ENCODE data around the gene SLC2A8. TPM values are rescaled to one million over a fixed set of nuclear protein-coding genes. Genes with fewer than 3 reads are reported as not detected.

Gene SLC2A8
- total RNA-seq, 1 experiment from 2014 or later = 37.4 TPM

DNA sequence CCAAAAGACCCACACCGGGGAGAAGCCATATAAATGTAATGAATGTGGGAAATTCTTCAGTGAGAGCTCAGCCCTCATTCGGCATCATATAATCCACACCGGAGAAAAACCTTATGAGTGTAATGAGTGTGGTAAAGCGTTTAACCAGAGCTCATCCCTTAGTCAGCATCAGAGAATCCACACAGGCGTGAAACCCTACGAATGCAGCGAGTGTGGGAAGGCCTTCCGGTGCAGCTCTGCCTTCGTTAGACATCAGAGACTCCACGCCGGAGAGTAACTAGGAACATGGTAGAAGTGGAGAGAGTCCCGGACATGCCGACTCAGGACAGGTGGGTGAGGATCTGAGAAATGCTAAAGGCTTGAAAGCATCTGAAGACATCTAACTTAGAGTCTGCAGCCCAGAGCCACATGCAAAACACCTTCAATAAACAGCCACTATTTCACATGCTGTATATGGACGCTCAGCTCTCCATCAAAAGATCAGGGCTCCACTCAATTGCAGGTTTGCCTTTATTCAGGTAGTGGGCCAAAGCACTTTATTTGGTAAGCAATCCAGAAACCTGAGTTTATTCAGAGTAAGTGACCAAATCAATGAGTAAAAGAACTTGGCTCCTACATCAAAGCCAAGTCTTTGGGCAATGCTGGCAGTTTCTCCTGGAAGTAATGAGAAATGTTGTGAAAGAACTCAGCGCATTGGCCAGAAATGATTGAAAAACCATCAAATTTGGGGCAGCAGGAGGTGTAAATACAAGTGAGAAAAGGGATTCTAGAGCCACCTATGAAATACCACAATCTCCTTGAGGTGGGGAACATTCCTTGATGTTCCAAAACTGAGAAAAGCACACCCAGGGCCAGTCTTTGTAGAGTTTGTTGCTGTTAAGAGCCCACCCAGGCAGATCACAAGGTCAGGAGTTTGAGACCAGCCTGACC lies 48.2 kb downstream of the SLC2A8 start (continued):
- TF ChIP-seq USF2 (CRISPR knock-in tag; IDR thresholded peaks at IDR 0.05) = no peak
- no peak for TF ChIP-seq ZNF423 (CRISPR knock-in tag; IDR thresholded peaks at IDR 0.05)
- no peak for TF ChIP-seq AFF4 (CRISPR knock-in tag; IDR thresholded peaks at IDR 0.05; ENCODE audit: borderline replicate concordance)
- no peak for TF ChIP-seq ZNF263 (CRISPR knock-in tag; IDR thresholded peaks at IDR 0.05; ENCODE audit: low read depth)
- 0 out of 2 replicates have a peak, but pooled peaks have one; percentile 30 for TF ChIP-seq HMGXB4 (CRISPR knock-in tag; IDR thresholded peaks at IDR 0.05)
- no peak for TF ChIP-seq NR1H2 (CRISPR knock-in tag; IDR thresholded peaks at IDR 0.05)
- no peak for TF ChIP-seq FOXJ3 (CRISPR knock-in tag; IDR thresholded peaks at IDR 0.05; ENCODE audit: borderline replicate concordance)
- 0 out of 2 replicates have a peak, but pooled peaks have one; percentile 70 for TF ChIP-seq MLX (CRISPR knock-in tag; IDR thresholded peaks at IDR 0.05)
- TF ChIP-seq, protein P1, sequence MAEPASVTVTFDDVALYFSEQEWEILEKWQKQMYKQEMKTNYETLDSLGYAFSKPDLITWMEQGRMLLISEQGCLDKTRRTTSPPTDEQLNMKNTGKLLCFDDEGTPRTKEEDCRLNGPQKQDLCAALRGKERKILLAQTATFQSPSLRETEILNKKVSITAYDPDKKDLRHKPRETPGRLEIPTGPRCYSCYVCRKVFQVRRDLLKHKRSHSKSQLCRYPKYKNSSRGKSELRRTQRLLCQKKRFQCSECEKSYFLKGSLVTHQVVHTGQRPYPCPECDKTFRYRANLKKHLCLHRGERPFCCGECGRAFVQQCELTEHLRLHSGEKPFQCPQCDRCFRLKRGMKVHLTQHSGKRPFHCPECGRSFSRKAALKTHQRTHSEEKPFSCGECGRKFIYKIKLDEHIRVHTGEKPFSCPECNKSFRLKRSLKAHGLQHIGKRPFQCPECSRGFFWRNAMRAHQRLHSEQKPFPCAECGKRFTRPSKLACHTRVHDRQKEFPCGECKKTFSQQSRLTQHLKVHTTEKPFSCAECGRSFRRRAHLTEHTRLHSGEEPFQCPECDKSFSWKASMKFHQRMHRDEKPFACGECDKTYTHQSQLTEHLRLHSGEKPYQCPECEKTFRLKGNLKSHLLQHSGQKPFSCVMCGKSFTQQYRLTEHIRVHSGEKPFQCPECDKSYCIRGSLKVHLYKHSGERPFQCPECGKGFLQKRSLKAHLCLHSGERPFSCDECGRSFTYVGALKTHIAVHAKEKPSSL (CRISPR knock-in tag; conservative IDR thresholded peaks at IDR 0.05) = peak; percentile 79
- TF ChIP-seq ZNF138 (CRISPR knock-in tag; conservative IDR thresholded peaks at IDR 0.05) = no peak
- TF ChIP-seq GRHL2 (CRISPR knock-in tag; IDR thresholded peaks at IDR 0.05; ENCODE audit: insufficient replicate concordance, severe bottlenecking) = no peak
- TF ChIP-seq GABPB1 (CRISPR knock-in tag; IDR thresholded peaks at IDR 0.05) = 0 out of 2 replicates have a peak, but pooled peaks have one; percentile 17
- TF ChIP-seq, protein P2, sequence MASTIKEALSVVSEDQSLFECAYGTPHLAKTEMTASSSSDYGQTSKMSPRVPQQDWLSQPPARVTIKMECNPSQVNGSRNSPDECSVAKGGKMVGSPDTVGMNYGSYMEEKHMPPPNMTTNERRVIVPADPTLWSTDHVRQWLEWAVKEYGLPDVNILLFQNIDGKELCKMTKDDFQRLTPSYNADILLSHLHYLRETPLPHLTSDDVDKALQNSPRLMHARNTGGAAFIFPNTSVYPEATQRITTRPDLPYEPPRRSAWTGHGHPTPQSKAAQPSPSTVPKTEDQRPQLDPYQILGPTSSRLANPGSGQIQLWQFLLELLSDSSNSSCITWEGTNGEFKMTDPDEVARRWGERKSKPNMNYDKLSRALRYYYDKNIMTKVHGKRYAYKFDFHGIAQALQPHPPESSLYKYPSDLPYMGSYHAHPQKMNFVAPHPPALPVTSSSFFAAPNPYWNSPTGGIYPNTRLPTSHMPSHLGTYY (CRISPR knock-in tag; IDR thresholded peaks at IDR 0.05) = no peak; the same call in 1 of the 2 replicates
- no peak for TF ChIP-seq ZBTB21 (CRISPR knock-in tag; IDR thresholded peaks at IDR 0.05; ENCODE audit: borderline replicate concordance)
- no peak for TF ChIP-seq E2F1 (CRISPR knock-in tag; IDR thresholded peaks at IDR 0.05)
- TF ChIP-seq ATF2 (CRISPR knock-in tag; IDR thresholded peaks at IDR 0.05; ENCODE audit: borderline replicate concordance, low read depth) = no peak

Measured in WTC11 (cell line).